ENCODE measurements around the gene DGCR2. TPM values are rescaled to one million over a fixed set of nuclear protein-coding genes. Genes with fewer than 3 reads are reported as not detected.

The DGCR2 gene
- total and polyA plus RNA-seq, 2 experiments from 2014 or later, result 18.5 to 83.0 TPM

DNA sequence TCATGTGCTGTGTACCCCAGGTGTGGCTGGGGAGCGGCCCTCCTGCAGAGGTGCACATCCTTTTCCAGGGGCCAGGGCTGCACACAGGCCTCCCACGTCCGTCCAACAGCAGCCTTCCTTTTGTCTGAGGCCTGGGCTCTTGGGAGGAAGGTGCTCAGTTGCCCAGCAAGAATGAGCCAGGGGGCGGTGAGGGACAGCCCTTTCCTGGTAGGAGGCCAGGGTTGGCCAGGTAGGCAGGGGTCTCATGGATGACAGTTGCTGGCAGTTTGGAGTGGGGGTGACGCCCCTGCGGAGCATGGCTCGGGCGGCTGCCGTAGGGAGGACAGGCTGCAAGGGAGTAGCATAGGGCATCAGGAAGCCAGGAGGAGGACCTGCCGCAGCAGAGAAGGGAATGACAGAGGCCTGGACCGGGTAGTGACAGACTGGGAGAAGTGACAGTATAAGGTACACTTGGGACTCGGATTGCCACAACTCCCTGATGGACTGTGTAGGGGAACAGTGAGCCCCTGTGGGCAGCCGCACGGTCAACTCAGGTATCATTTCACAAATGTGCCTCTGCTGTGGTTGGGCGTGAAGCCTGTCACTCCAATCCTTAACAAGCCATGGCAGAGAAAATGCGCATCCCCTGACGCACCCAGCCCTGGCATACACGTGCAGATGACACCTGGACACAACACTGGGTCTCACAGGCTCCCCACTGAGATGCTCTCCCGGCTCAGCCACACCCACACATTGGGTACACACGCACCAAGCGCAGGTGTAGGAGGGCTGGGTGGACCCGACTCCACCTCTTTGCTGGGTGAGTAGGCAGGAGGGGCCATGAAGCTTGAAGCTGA is 79.7 kb downstream of the DGCR2 start:
- Mint-ChIP-seq H3K4me3 (no peak overlapping the region), H3K27ac (no peak overlapping the region), H3K9me3 (no peaks in the 10 kb centered on the region), H3K27me3 (ENCODE audit: insufficient read depth, low read depth, poor library complexity) (peaks cover 5% of the 10 kb centered on the region), H3K36me3 (ENCODE audit: low read depth) (peaks cover 33% of the 10 kb centered on the region), H3K4me1 (no peaks in the 10 kb centered on the region)
- Histone ChIP-seq H2AFZ (no peak overlapping the region), H3F3A (replicated peaks; ENCODE audit: low read depth) (no peaks in the 10 kb centered on the region), H3K4me2 (no peak overlapping the region), H3K36me3 (ENCODE audit: insufficient read depth) (peaks cover 20% of the 10 kb centered on the region), H3K4me1 (ENCODE audit: insufficient read depth) (no peaks in the 10 kb centered on the region), H3K27me3 (ENCODE audit: insufficient read depth) (no peaks in the 10 kb centered on the region), H3K79me2 (replicated peaks; ENCODE audit: insufficient read depth) (no peaks in the 10 kb centered on the region), H4K20me1 (replicated peaks; ENCODE audit: insufficient read depth) (peaks cover 5% of the 10 kb centered on the region; the same call in 1 of the 2 replicates), H3K27ac (ENCODE audit: low read depth) (no peak overlapping the region), H3K9me2 (ENCODE audit: insufficient read depth) (no peaks in the 10 kb centered on the region), H3K4me3 (no peak overlapping the region)
- ATAC-seq (no peak), DNase-seq (ENCODE audit: low spot score) (no peak)
- TF ChIP-seq, protein P1, sequence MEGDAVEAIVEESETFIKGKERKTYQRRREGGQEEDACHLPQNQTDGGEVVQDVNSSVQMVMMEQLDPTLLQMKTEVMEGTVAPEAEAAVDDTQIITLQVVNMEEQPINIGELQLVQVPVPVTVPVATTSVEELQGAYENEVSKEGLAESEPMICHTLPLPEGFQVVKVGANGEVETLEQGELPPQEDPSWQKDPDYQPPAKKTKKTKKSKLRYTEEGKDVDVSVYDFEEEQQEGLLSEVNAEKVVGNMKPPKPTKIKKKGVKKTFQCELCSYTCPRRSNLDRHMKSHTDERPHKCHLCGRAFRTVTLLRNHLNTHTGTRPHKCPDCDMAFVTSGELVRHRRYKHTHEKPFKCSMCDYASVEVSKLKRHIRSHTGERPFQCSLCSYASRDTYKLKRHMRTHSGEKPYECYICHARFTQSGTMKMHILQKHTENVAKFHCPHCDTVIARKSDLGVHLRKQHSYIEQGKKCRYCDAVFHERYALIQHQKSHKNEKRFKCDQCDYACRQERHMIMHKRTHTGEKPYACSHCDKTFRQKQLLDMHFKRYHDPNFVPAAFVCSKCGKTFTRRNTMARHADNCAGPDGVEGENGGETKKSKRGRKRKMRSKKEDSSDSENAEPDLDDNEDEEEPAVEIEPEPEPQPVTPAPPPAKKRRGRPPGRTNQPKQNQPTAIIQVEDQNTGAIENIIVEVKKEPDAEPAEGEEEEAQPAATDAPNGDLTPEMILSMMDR (conservative IDR thresholded peaks at IDR 0.05; ENCODE audit: low read depth in 2 of 2), result no peak
- TF ChIP-seq JUNB (IDR thresholded peaks at IDR 0.05; ENCODE audit: unreplicated experiment) (no peak), CREB1 (CRISPR knock-in tag; IDR thresholded peaks at IDR 0.05; ENCODE audit: low read depth) (no peak), ZNF331 (CRISPR knock-in tag; IDR thresholded peaks at IDR 0.05; ENCODE audit: low read depth) (no peak), STAT1 (IDR thresholded peaks at IDR 0.05; ENCODE audit: unreplicated experiment) (no peak), NANOG (IDR thresholded peaks at IDR 0.05; ENCODE audit: borderline replicate concordance) (no peak), POLR2AphosphoS5 (IDR thresholded peaks at IDR 0.05; ENCODE audit: low read depth) (no peak), ZNF114 (CRISPR knock-in tag; IDR thresholded peaks at IDR 0.05) (no peak), EZH2phosphoT487 (IDR thresholded peaks at IDR 0.05; ENCODE audit: unreplicated experiment) (no peak), EZH2 (IDR thresholded peaks at IDR 0.05; ENCODE audit: low read depth, unreplicated experiment) (no peak)
- TF ChIP-seq, protein P2, sequence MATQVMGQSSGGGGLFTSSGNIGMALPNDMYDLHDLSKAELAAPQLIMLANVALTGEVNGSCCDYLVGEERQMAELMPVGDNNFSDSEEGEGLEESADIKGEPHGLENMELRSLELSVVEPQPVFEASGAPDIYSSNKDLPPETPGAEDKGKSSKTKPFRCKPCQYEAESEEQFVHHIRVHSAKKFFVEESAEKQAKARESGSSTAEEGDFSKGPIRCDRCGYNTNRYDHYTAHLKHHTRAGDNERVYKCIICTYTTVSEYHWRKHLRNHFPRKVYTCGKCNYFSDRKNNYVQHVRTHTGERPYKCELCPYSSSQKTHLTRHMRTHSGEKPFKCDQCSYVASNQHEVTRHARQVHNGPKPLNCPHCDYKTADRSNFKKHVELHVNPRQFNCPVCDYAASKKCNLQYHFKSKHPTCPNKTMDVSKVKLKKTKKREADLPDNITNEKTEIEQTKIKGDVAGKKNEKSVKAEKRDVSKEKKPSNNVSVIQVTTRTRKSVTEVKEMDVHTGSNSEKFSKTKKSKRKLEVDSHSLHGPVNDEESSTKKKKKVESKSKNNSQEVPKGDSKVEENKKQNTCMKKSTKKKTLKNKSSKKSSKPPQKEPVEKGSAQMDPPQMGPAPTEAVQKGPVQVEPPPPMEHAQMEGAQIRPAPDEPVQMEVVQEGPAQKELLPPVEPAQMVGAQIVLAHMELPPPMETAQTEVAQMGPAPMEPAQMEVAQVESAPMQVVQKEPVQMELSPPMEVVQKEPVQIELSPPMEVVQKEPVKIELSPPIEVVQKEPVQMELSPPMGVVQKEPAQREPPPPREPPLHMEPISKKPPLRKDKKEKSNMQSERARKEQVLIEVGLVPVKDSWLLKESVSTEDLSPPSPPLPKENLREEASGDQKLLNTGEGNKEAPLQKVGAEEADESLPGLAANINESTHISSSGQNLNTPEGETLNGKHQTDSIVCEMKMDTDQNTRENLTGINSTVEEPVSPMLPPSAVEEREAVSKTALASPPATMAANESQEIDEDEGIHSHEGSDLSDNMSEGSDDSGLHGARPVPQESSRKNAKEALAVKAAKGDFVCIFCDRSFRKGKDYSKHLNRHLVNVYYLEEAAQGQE (IDR thresholded peaks at IDR 0.05; ENCODE audit: unreplicated experiment), result no peak
- TF ChIP-seq, protein P3, sequence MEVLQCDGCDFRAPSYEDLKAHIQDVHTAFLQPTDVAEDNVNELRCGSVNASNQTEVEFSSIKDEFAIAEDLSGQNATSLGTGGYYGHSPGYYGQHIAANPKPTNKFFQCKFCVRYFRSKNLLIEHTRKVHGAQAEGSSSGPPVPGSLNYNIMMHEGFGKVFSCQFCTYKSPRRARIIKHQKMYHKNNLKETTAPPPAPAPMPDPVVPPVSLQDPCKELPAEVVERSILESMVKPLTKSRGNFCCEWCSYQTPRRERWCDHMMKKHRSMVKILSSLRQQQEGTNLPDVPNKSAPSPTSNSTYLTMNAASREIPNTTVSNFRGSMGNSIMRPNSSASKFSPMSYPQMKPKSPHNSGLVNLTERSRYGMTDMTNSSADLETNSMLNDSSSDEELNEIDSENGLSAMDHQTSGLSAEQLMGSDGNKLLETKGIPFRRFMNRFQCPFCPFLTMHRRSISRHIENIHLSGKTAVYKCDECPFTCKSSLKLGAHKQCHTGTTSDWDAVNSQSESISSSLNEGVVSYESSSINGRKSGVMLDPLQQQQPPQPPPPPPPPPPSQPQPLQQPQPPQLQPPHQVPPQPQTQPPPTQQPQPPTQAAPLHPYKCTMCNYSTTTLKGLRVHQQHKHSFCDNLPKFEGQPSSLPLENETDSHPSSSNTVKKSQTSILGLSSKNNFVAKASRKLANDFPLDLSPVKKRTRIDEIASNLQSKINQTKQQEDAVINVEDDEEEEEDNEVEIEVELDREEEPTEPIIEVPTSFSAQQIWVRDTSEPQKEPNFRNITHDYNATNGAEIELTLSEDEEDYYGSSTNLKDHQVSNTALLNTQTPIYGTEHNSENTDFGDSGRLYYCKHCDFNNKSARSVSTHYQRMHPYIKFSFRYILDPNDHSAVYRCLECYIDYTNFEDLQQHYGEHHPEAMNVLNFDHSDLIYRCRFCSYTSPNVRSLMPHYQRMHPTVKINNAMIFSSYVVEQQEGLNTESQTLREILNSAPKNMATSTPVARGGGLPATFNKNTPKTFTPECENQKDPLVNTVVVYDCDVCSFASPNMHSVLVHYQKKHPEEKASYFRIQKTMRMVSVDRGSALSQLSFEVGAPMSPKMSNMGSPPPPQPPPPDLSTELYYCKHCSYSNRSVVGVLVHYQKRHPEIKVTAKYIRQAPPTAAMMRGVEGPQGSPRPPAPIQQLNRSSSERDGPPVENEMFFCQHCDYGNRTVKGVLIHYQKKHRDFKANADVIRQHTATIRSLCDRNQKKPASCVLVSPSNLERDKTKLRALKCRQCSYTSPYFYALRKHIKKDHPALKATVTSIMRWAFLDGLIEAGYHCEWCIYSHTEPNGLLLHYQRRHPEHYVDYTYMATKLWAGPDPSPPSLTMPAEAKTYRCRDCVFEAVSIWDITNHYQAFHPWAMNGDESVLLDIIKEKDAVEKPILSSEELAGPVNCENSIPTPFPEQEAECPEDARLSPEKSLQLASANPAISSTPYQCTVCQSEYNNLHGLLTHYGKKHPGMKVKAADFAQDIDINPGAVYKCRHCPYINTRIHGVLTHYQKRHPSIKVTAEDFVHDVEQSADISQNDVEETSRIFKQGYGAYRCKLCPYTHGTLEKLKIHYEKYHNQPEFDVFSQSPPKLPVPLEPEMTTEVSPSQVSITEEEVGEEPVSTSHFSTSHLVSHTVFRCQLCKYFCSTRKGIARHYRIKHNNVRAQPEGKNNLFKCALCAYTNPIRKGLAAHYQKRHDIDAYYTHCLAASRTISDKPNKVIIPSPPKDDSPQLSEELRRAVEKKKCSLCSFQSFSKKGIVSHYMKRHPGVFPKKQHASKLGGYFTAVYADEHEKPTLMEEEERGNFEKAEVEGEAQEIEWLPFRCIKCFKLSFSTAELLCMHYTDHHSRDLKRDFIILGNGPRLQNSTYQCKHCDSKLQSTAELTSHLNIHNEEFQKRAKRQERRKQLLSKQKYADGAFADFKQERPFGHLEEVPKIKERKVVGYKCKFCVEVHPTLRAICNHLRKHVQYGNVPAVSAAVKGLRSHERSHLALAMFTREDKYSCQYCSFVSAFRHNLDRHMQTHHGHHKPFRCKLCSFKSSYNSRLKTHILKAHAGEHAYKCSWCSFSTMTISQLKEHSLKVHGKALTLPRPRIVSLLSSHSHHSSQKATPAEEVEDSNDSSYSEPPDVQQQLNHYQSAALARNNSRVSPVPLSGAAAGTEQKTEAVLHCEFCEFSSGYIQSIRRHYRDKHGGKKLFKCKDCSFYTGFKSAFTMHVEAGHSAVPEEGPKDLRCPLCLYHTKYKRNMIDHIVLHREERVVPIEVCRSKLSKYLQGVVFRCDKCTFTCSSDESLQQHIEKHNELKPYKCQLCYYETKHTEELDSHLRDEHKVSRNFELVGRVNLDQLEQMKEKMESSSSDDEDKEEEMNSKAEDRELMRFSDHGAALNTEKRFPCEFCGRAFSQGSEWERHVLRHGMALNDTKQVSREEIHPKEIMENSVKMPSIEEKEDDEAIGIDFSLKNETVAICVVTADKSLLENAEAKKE (CRISPR knock-in tag; IDR thresholded peaks at IDR 0.05), result no peak
- TF ChIP-seq, protein P4, sequence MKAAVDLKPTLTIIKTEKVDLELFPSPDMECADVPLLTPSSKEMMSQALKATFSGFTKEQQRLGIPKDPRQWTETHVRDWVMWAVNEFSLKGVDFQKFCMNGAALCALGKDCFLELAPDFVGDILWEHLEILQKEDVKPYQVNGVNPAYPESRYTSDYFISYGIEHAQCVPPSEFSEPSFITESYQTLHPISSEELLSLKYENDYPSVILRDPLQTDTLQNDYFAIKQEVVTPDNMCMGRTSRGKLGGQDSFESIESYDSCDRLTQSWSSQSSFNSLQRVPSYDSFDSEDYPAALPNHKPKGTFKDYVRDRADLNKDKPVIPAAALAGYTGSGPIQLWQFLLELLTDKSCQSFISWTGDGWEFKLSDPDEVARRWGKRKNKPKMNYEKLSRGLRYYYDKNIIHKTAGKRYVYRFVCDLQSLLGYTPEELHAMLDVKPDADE (IDR thresholded peaks at IDR 0.05), result no peak

All from GM23338 (cell line).